HG02970 (cell line): ENCODE measurements around the gene MLYCD.

Source experiments
- ATAC-seq: cut with Tn5 transposase; IDR thresholded peaks from one replicate; pipeline ENCODE4 v1.9.1; 2021; ENCODE audit warnings: mild to moderate bottlenecking, moderate library complexity, moderate number of reproducible peaks; ENCODE audit not compliant: unreplicated experiment, low FRiP score

MLYCD gene

DNA sequence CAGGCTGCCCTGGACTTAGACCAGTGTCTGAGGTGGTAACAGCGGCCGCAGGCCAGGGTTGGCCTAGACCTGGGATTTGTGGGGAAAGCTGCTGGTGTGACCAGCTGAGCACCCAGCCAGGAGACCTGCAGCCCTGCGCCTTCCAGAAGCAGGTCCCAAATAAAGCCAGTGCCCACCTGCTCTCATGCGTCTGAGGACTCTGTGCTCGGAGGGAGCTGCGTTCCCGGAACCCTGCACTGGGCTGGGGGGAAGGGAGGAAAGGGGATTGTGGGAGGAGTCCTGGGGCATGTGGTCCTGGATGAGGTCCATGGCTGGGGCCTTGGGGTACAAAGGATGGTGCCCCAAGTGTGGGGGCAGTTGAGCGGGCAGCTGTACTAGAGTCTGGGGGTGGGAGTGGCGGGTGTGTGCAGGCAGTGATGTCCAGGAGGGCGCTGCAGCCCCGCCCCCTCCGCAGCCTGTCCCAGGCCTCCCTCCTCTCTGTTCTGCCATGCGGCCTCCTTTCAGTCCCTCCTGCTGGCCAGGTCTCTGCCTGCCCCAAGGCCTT, 67.3 kb downstream of the MLYCD start:
- ATAC-seq: no peak

DNA sequence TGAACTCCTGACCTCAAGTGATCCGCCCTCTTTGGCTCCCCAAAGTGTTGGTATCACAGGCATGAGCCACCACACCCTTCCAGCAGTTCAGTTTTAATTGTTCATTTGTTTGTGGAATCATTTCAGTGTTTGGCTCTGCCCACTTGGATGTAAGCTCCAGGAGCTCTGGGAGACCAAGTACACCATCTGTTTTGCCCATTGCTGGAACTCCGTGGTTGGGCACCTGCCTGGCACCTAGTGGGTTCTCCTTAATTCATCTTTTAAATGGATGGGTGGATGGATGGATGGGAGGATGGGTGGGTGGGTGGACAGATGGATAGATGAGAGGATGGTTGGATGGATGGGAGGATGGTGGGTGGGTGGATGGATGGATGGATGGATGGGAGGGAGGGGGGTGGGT, 68.2 kb downstream of the MLYCD start:
- ATAC-seq: no peak

DNA sequence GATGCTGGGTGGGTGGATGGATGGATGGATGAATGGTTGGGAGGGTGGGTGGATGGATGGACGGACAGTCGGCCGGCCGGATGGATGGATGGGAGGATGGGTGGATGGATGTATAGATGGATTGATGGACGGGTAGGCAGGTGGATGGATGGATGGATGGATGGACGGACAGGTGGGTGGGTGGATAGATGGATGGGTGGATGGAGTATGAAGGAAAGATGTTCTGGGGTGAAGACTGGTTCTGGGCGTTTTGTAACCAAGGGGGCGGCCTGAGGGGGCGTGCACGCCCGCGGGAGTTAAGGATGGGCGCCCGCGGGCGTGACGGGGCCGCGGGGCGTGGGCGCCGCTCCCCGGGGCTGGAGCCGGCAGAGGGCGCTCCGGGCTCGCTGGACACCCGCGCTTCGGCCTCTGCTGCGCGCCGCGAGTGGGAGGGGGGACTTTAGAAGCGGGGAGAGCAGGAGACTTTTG, 69.0 kb downstream of the MLYCD start, which contains the start of gene NECAB2:
Gene NECAB2, plus strand, starts transcription at position 407 of the 468 bp plus-strand sequence. CDS start 405 bp downstream, outside the sequence.
- no peak for ATAC-seq

DNA sequence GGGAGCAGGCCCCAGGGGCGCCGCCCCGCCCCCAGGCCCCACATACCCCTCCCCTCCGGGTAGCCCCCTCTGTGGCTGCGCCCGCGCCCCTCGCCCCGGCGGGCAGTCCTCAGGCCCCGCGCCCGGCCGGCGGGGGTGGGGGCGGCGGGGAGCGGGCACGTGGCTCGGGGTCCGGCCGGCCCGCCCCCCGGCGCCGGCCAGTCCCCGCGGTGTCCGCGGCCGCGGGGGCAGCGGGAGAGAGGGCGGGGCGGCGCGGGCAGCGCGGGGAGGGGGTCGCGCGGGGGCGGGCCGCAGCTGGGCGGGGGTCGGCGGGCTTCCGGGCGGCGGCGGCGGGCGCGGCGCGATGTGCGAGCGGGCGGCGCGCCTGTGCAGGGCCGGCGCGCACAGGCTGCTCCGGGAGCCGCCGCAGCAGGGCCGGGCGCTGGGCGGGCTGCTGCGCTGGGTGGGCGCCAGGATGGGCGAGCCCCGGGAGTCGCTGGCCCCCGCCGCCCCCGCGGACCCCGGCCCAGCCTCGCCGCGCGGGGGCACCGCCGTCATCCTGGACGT, 69.5 kb downstream of the MLYCD start:
- ATAC-seq: no peak

DNA sequence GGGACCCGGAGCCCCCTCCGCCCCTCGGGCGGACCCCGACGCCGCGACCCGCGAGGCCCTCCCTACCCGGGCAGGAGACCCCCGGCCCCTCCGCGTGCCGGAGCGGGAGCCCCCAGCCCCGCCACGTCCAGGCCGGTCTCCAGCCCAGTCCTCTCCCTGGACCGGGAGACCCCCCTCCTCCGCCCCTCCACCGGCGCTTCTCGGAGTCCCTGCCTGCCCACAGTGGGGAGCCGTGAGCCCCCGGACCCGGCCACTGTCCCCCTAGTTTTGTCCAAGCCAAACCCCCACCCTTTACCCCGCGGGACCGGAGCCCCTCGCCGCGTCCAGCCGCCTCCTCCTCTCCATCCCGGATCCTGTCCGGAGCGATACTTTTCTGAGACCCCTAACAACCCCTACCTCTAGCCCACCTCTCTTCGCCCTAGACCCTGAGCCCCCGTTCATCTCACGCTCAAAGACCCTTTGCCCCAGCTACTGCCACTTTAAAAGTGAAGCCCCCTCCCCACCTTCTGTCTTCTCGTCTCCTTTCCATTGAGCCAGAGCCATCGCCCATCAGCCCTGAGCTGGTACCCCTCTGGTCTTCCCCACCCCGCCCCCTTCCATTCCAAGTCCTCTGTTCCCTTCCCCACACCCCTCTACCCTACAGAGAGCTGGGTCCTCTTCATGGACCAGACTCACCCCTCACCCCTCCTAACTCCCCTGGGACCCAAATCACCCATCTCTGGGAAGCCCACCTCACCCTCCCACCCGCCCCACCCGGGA, 70.2 kb downstream of the MLYCD start:
- no peak for ATAC-seq

DNA sequence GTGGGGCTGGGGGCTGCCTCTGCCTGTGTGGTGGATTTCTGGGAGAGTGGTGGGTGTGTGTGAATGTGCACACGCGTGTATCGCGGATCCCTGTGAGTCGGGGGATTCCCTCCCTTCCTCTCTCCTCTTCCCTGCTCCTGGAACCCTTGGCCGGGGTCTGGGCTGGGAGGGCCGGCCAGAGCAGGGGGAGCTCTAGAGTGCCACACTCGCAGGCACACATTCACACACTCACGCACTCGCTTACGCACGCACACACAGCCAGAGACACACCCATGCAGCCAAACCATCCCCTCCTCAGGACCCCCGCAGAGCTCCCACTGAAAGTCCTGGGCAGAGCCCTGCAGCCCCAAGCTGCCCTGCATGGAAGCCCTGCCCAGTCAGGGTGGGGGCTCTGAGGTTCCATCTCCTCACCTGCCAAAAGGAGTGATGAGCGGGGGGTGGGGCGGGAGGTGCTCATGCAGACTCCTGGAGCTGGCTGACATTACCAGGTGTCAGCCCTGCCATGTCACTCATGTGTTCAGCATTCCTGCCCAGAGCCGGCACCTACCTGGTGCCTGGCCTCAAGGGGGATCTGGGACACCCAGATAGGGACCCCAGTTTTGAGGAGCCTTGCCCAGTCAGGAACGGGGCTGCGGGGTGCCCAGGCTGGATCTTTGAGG, 71.0 kb downstream of the MLYCD start:
- no peak for ATAC-seq

DNA sequence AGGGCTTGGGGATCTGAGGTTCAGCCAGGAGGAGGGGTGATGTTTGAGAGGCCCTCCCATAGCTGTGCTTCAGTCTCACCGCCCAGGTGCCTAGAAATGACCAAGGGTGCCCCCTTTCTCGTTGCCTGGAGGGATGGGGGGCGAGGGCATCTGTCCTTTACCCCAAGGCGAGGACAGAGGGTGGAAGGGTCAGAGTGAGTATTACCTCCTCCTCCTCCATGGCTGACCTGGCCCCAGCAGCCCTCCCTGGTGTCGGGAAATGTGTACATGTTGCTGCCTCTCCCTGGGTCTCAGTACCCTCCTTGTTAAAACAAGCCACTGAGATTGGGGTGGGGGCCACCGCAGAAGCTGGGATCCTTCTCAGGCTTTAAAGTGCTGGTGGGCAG, 71.5 kb downstream of the MLYCD start:
- ATAC-seq: no peak

DNA sequence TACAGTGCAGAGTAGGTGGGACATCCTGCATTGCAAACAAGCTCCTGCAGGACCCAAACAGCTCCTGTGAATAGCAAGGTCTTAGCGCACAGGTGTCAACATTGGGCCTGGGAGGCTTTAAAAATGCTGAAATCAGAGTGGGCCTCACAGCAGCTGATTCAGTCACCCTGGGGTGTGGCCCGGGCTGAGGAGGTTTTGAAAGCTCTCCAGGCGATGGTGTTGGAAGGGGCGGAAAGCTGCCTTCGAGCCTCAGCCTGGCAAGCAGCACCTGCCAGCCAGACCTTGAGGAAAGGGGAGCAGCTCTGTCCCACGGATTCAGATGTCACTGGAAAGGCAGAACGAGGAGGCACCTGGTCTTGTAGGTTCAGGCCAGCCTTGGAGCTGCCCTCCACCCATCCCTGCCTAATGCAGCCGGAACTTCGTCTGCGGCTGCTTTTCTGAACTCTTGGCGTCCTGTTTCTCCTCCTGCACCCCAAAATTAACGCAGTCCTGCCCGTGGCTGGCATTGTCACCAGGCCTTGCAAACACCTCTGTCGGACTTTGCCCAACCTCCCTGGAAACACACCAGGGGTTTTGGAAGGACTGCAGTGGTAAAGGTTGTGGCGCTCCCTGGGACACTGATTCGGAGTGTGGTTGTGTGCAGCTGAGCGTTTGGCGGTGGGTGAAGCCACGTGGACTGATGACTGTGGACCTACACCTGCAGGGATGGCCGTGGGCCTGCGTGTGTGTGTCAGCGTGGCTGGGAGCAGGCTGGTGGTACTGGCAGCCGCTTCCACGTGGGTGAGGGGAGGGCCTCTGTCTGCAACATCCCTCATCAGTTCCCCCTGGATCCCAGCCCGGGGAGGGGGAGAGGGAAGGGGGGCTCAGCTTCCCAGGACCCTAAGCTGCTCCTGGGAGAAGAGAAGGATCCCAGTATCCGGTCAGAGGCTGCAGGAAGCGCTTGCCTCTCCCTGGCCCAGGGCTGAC, 72.5 kb downstream of the MLYCD start:
- no peak for ATAC-seq

DNA sequence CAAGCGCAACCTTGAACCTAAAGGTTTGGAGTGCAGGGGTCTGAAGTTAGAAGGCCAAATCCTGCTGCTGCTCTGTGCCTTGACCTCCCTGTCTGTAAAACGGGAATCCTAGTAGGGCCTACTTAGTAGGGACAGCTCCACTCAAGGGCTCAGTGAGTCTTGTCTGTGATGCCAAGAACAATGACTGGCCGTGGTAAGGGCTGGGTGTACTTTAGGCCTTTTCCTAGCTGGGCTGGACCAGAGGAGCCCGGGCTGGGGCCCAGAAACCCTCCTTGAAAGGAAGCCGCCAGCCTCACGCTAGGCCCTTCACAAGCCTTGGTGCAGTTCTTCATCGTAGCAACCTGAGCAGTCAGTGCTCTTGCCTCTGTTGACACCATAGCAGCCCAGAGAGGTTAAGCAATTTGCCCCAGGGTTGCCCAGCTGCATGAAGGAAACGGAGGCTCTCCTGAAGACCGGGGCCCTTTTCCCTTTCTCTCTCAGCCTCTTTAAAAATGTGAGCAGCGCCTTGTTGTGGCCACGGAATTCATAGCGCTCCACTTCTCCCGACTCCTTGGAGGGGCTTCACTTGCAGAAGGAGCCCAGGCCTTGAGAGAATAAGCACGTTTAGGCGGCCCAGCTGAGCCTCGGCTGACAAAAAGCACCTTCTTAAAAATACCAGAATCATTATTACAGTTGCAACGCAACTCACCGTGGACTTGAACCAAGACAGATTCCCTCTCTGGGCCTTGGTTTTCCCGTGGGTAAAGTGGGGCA, 73.5 kb downstream of the MLYCD start:
- ATAC-seq: no peak

DNA sequence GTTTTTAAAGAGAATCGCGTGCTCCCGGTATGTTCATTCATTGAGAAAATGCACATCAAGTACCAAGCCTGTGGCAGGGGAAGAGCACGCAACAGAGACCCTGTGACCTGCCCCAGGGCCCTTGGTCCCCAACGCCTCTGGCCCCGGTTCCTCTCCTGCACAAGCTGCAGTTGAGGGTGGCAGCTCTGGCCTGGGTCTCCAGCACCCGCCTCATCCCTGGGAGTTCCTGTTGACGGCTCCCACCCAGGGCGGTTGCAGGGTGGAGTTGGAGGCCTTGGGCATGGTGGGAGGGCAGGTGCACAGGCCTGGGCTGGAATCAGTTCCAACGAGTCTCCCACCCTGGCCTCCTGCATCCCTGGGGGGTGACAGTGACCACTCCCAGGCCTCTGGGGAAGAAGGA, 74.2 kb downstream of the MLYCD start:
- ATAC-seq: no peak

DNA sequence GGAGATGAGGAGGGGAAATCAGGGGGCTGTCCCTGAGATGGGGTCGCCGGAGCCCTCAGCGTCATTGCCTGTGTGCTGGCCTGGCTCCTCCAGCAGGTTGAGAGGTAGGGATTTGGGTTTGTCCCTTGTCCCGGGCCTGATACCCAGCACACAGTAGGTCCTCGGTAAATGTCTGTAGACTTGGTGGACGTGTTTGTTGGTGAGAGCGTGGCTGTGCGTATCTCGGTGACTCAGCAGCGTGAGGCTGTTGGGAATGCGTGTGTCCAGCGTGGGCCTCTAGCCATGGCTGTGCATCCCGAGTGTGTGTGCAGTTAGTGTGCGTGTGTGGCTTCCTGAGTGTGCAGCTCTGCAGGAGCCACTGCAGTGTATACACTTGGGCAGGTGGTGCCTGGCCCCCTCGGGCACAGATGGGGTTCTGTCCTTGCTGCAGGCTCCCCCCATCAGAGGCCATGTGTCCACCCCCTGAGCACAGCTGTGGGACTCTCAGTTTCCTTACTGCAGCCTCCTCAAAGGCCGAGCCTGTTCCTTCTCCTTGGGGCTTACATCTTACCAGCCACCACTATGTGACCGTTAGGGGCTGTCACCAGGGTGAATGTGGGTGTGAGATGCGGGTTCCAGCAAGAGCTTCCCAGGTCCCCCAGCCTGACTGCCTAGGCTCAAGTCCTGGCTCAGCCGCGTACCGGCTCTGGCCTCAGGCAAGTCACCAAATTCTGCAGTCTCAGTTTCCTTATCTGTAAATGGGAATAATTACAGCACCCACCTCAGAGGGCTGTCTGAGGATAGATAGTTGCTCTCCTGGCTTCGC, 74.9 kb downstream of the MLYCD start:
- ATAC-seq: no peak

DNA sequence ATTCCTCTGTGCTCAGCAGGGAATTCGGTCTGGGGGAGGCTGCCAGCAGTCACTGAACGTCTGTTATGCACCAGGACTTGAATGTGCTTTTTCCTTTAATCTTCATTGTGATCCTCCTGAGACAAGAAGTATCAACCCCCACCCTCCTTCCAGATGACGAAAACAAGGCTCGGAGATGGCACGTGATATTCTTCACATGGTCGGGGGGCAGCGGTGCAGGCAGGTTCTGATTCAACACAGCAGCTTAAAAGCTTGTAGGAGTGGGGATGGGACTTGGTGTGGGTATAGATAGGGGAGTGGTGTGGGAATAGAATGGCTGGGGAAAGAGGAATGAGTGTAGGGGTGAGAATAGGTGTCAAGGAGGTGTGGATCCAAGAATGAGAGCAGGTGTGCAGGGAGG, 75.6 kb downstream of the MLYCD start:
- ATAC-seq: no peak

DNA sequence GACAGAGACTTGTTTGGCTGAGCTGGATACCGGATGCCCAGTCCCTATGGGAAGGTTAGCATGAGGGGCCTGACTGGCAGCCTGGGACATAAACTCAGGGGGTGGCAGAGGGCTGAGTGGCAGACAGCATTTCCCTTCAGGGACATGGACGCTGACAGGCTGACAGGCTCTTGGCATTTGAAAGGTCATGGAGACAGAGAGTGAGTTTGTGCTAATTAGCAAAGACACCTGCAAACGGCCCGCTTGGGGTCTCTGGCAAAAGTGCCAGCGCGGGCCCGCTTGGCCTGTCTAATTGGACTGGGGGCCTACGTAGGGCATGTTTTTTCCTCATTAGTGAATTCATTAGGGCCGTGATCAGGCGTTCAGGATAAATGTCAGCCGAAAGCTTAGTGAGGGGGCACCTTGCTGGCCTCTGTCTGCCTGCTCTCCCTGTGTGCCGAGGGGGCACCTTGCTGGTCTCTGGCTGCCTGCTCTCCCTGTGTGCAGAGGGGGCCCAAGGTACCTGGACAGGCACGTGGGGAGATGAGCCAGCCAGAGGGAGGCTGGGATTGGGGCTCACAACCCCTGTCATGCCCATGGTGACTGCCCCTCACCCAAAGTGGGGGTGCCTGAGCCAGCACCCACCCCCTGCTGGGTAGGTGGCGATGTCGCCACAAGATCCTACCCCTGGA, 76.8 kb downstream of the MLYCD start:
- no peak for ATAC-seq
